ENCODE data around the gene GNA12.

DNA sequence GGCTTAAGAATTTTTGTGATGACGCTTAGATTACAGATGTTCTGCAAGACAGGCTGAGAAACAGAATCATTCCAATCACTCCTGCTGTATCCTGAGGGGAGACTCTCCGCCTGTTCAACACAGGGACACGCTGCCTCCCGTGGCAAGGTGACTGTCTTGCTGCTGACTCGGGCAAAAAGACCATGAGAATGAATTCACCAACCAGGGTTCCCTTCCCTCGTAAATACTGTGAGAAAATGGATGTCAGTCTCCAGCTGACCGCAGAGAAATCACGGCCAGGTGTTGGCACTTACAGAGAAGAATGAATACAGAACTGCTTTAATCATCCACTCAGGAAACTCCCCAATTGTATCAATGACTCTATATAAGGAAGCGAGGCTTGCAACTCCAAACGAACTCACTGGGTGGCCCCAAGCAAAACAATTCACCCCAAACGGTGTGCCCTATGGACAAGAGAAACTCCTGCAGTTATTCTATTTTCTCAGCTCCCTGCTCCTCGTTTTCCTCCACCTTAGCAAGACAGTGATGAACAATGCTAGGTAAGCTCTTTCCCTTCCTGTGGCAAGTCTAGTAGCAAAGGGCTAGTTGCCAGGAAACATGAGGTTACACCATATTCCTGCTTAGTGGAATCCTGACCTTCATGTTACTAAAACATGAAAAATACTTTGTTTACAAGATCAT is 22.8 kb downstream of the GNA12 start:
- TF ChIP-seq, protein P1, sequence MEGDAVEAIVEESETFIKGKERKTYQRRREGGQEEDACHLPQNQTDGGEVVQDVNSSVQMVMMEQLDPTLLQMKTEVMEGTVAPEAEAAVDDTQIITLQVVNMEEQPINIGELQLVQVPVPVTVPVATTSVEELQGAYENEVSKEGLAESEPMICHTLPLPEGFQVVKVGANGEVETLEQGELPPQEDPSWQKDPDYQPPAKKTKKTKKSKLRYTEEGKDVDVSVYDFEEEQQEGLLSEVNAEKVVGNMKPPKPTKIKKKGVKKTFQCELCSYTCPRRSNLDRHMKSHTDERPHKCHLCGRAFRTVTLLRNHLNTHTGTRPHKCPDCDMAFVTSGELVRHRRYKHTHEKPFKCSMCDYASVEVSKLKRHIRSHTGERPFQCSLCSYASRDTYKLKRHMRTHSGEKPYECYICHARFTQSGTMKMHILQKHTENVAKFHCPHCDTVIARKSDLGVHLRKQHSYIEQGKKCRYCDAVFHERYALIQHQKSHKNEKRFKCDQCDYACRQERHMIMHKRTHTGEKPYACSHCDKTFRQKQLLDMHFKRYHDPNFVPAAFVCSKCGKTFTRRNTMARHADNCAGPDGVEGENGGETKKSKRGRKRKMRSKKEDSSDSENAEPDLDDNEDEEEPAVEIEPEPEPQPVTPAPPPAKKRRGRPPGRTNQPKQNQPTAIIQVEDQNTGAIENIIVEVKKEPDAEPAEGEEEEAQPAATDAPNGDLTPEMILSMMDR (IDR thresholded peaks at IDR 0.05; ENCODE audit: insufficient read depth, low read length) = no peak
- no peak for TF ChIP-seq GABPA (IDR thresholded peaks at IDR 0.05; ENCODE audit: low read depth)

All from HL-60 (cell line).